ENCODE data around the gene ABHD17A.

DNA sequence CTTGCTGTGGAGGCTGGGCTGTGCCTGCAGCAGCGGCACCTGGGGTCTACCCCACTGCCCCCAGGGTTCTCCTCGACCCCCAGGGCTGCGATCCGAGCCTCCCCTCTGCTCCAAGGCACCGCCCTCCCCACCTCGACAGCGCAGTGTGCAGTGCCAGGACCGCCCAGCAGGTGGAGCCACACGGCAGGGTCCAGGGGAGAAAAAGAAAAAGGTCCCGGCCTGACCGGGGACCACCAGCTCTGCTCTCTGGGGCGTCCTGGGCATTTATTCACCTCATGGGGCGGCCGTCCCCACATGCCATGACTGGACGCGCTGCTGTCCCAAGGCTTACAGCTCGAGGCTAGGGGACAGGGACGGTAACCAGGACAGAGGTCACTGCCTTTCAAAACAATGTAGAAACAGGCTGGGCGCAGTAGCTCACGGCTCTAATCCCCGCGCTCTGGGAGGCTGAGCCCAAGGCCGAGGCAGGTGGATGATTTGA, 47.6 kb downstream of the ABHD17A start:
- peak in 2 of 3 donors; percentile 65 to 74 for TF ChIP-seq POLR2AphosphoS5 (IDR thresholded peaks at IDR 0.05)
- TF ChIP-seq POLR2A (IDR thresholded peaks at IDR 0.05): no peak
- TF ChIP-seq, protein P1, sequence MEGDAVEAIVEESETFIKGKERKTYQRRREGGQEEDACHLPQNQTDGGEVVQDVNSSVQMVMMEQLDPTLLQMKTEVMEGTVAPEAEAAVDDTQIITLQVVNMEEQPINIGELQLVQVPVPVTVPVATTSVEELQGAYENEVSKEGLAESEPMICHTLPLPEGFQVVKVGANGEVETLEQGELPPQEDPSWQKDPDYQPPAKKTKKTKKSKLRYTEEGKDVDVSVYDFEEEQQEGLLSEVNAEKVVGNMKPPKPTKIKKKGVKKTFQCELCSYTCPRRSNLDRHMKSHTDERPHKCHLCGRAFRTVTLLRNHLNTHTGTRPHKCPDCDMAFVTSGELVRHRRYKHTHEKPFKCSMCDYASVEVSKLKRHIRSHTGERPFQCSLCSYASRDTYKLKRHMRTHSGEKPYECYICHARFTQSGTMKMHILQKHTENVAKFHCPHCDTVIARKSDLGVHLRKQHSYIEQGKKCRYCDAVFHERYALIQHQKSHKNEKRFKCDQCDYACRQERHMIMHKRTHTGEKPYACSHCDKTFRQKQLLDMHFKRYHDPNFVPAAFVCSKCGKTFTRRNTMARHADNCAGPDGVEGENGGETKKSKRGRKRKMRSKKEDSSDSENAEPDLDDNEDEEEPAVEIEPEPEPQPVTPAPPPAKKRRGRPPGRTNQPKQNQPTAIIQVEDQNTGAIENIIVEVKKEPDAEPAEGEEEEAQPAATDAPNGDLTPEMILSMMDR (IDR thresholded peaks at IDR 0.05 in 8 of 11, conservative IDR thresholded peaks at IDR 0.05 in 3 of 11): peak; percentile 72 to 96 (median 92)

All from spleen (tissue), 7 donors.